PC-3 (cell line): ENCODE data around the gene TMEM208.

ENCODE experiments used
- EZH2 ChIP-seq: fragments of 300-600 bp; sonication (generic); IDR thresholded peaks from one replicate; pipeline ENCODE4 v1.6.1; 2017; ENCODE audit warnings: antibody characterized with exemption, mild to moderate bottlenecking, low read length; ENCODE audit not compliant: unreplicated experiment
- TF ChIP-seq, protein P1 (sequence below): fragments of 300-600 bp; sonication (generic); conservative IDR thresholded peaks from 2 replicates; pipeline ENCODE4 v1.5.1; 2017; ENCODE audit warnings: antibody characterized with exemption, low read depth, mild to moderate bottlenecking, low read length

DNA sequence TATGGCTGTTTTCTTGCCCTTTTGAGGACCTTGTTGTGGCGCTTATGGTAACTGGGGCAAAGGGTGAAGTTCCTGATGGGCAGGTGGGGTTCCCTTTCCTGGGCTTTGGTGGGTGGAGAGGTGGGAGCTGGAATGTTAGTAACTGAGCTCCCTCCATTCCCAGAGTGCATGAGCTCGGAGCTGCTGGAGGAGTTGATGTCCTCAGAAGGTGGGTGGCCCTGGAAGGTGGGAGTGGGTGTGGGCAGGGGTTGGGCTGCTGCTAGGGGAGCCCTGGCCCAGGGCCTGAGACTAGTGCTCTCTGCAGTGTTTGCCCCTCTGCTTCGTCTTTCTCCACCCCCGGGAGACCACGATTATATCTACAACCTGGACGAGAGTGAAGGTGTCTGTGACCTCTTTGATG is 29.2 kb upstream of the TMEM208 start:
- TF ChIP-seq, protein P1, sequence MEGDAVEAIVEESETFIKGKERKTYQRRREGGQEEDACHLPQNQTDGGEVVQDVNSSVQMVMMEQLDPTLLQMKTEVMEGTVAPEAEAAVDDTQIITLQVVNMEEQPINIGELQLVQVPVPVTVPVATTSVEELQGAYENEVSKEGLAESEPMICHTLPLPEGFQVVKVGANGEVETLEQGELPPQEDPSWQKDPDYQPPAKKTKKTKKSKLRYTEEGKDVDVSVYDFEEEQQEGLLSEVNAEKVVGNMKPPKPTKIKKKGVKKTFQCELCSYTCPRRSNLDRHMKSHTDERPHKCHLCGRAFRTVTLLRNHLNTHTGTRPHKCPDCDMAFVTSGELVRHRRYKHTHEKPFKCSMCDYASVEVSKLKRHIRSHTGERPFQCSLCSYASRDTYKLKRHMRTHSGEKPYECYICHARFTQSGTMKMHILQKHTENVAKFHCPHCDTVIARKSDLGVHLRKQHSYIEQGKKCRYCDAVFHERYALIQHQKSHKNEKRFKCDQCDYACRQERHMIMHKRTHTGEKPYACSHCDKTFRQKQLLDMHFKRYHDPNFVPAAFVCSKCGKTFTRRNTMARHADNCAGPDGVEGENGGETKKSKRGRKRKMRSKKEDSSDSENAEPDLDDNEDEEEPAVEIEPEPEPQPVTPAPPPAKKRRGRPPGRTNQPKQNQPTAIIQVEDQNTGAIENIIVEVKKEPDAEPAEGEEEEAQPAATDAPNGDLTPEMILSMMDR, result no peak
- no peak for TF ChIP-seq EZH2
